ENCODE data around the gene CCDC91. TPM values are rescaled to one million over a fixed set of nuclear protein-coding genes. Genes with fewer than 3 reads are reported as not detected.

Gene CCDC91
- polyA plus RNA-seq, 1 donor (not counting 4 experiments of a cell fraction or from before 2014, with no cell fraction given), result 26.5 TPM

DNA sequence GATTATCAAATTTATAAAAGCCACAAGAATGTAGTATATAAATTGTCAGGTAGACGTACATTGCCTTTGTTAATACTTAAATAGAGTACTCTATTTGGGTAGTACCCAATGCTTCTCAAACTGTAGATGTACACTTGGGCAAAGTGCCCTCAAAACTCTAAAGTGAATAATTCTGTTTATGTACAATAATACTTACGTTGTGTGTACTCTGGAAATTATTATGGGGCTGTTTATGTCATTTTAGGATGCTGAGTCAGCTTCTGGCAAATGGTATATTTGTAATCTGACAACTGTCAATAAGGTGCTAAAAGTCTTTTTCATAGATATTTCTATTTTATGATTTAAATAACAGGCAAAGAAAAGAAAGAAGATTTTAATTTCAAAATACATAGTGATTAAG is 102.4 kb downstream of the CCDC91 start:
- TF ChIP-seq, protein P1, sequence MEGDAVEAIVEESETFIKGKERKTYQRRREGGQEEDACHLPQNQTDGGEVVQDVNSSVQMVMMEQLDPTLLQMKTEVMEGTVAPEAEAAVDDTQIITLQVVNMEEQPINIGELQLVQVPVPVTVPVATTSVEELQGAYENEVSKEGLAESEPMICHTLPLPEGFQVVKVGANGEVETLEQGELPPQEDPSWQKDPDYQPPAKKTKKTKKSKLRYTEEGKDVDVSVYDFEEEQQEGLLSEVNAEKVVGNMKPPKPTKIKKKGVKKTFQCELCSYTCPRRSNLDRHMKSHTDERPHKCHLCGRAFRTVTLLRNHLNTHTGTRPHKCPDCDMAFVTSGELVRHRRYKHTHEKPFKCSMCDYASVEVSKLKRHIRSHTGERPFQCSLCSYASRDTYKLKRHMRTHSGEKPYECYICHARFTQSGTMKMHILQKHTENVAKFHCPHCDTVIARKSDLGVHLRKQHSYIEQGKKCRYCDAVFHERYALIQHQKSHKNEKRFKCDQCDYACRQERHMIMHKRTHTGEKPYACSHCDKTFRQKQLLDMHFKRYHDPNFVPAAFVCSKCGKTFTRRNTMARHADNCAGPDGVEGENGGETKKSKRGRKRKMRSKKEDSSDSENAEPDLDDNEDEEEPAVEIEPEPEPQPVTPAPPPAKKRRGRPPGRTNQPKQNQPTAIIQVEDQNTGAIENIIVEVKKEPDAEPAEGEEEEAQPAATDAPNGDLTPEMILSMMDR (optimal IDR thresholded peaks at IDR 0.05 in 1 of 3, IDR thresholded peaks at IDR 0.05 in 1 of 3, conservative IDR thresholded peaks at IDR 0.05 in 1 of 3; ENCODE audit: extremely low read depth in 1 of 3, insufficient read depth in 2 of 3, low read length in 3 of 3), result no peak
- no peak for TF ChIP-seq EZH2 (IDR thresholded peaks at IDR 0.05; ENCODE audit: low read length)
- peaks cover 0 to 3% of the 10 kb centered on the region in 2 experiments for H3K36me3 ChIP-seq (ENCODE audit: control insufficient read depth in 2 of 2, extremely low read depth in 1 of 2, insufficient read depth in 2 of 2, low read length in 2 of 2)
- no peaks in the 10 kb centered on the region for H4K20me1 ChIP-seq (ENCODE audit: control insufficient read depth, extremely low read depth, insufficient read depth, low read length)
- no peaks in the 10 kb centered on the region for H3K27me3 ChIP-seq (ENCODE audit: control insufficient read depth, extremely low read depth, insufficient read depth, low read length)
- no peaks in the 10 kb centered on the region for H3K9me1 ChIP-seq (ENCODE audit: control insufficient read depth, extremely low read depth, insufficient read depth, low read length)
- no peaks in the 10 kb centered on the region for H3K79me2 ChIP-seq (ENCODE audit: control insufficient read depth, insufficient read depth, low read length)
- no peak overlapping the region for H2AFZ ChIP-seq (ENCODE audit: control insufficient read depth, low read length)
- H3K27ac ChIP-seq (ENCODE audit: control insufficient read depth, insufficient read depth, low read length), result no peak overlapping the region
- no peak for FAIRE-seq
- H3K4me3 ChIP-seq (ENCODE audit: control insufficient read depth in 2 of 3, extremely low read depth in 1 of 3, insufficient read depth in 2 of 3, low read depth in 1 of 3, low read length in 3 of 3), result no peak overlapping the region
- no peaks in the 10 kb centered on the region for H3K9me3 ChIP-seq (ENCODE audit: control insufficient read depth, low read depth, low read length)
- no peak for DNase-seq (ENCODE audit: low read depth, low spot score)
- dilution Hi-C loops (cut with MboI; ENCODE audit: extremely low pct_ligation_motif_present, low sequenced_read_pairs), result no loop called here
- no peak overlapping the region for H3K9ac ChIP-seq (ENCODE audit: control insufficient read depth, extremely low read depth, insufficient read depth, low read length)
- H3K4me2 ChIP-seq (ENCODE audit: control insufficient read depth, extremely low read depth, insufficient read depth, low read depth, low read length), result no peak overlapping the region
- H3K4me1 ChIP-seq (ENCODE audit: control insufficient read depth, extremely low read depth, insufficient read depth, low read length), result no peaks in the 10 kb centered on the region

DNA sequence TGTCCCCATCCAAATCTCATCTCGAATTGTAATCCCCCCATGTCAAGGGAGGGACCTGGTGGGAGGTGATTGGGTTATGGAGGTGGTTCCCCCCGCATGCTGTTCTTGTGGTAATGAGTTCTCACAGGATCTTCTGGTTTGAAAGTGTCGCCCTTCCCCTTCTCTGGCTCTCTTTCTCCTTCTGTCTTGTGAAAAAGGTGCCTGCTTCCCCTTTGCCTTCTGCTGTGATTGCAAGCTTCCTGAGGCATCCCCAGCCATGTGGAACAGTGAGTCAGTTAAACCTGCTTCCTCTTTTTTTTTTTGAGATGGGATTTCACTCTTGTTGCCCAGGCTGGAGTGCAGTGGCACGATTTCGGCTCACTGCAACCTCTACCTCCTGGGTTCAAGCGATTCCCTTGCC is 104.0 kb downstream of the CCDC91 start:
- Histone ChIP-seq H3K4me2 (ENCODE audit: control insufficient read depth, extremely low read depth, insufficient read depth, low read depth, low read length) (no peak overlapping the region), H3K27me3 (ENCODE audit: control insufficient read depth, extremely low read depth, insufficient read depth, low read length) (no peaks in the 10 kb centered on the region), H3K9me1 (ENCODE audit: control insufficient read depth, extremely low read depth, insufficient read depth, low read length) (no peaks in the 10 kb centered on the region), H4K20me1 (ENCODE audit: control insufficient read depth, extremely low read depth, insufficient read depth, low read length) (no peaks in the 10 kb centered on the region), H3K9me3 (ENCODE audit: control insufficient read depth, low read depth, low read length) (no peaks in the 10 kb centered on the region), H3K4me3 (ENCODE audit: control insufficient read depth in 2 of 3, extremely low read depth in 1 of 3, insufficient read depth in 2 of 3, low read depth in 1 of 3, low read length in 3 of 3) (no peak overlapping the region), H3K4me1 (ENCODE audit: control insufficient read depth, extremely low read depth, insufficient read depth, low read length) (no peaks in the 10 kb centered on the region), H3K9ac (ENCODE audit: control insufficient read depth, extremely low read depth, insufficient read depth, low read length) (no peak overlapping the region), H3K27ac (ENCODE audit: control insufficient read depth, insufficient read depth, low read length) (no peak overlapping the region), H2AFZ (ENCODE audit: control insufficient read depth, low read length) (no peak overlapping the region), H3K79me2 (ENCODE audit: control insufficient read depth, insufficient read depth, low read length) (no peaks in the 10 kb centered on the region), H3K36me3 (ENCODE audit: control insufficient read depth in 2 of 2, extremely low read depth in 1 of 2, insufficient read depth in 2 of 2, low read length in 2 of 2) (peaks cover 0 to 3% of the 10 kb centered on the region in 2 experiments)
- FAIRE-seq (no peak), DNase-seq (ENCODE audit: low read depth, low spot score) (no peak)
- dilution Hi-C loops (cut with MboI; ENCODE audit: extremely low pct_ligation_motif_present, low sequenced_read_pairs), result no loop called here
- no peak for TF ChIP-seq EZH2 (IDR thresholded peaks at IDR 0.05; ENCODE audit: low read length)
- TF ChIP-seq, protein P1 (optimal IDR thresholded peaks at IDR 0.05 in 1 of 3, IDR thresholded peaks at IDR 0.05 in 1 of 3, conservative IDR thresholded peaks at IDR 0.05 in 1 of 3; ENCODE audit: extremely low read depth in 1 of 3, insufficient read depth in 2 of 3, low read length in 3 of 3), result no peak
